HG02981 (cell line): ENCODE results near the gene OPN4.

Experiments used
- ATAC-seq: cut with Tn5 transposase; IDR thresholded peaks from one replicate; pipeline ENCODE4 v1.9.1; 2021; ENCODE audit warnings: mild to moderate bottlenecking, moderate library complexity; ENCODE audit not compliant: unreplicated experiment

OPN4 gene

GRCh38 chr10:86661161-86662025 lies 7.0 kb downstream of the OPN4 start:
- ATAC-seq, result no peak

GRCh38 chr10:86662186-86663045 lies 8.1 kb downstream of the OPN4 start:
- no peak for ATAC-seq

- ATAC-seq, result no peak
Observed at GRCh38 chr10:86663046-86663345, 8.6 kb downstream of the OPN4 start.

GRCh38 chr10:86663576-86664339 lies 9.4 kb downstream of the OPN4 start:
- ATAC-seq, result no peak

GRCh38 chr10:86664341-86665217 lies 10.2 kb downstream of the OPN4 start:
- ATAC-seq, result no peak

- no peak for ATAC-seq
Observed at GRCh38 chr10:86665218-86665607, 10.9 kb downstream of the OPN4 start.

- no peak for ATAC-seq
Observed at GRCh38 chr10:86665868-86666267, 11.5 kb downstream of the OPN4 start.

GRCh38 chr10:86666538-86666937 lies 12.2 kb downstream of the OPN4 start:
- no peak for ATAC-seq

GRCh38 chr10:86667421-86668181 lies 13.3 kb downstream of the OPN4 start:
- no peak for ATAC-seq

- ATAC-seq, result no peak
Observed at GRCh38 chr10:86668297-86669165, 14.2 kb downstream of the OPN4 start, which contains the start of gene LDB3. Gene LDB3, plus strand, starts transcription at chr10:86668511. Its CDS starts 181 bp downstream, at chr10:86668692.

GRCh38 chr10:86670290-86670811 lies 16.0 kb downstream of the OPN4 start:
- ATAC-seq, result no peak

- ATAC-seq, result no peak
Observed at GRCh38 chr10:86670876-86671275, 16.5 kb downstream of the OPN4 start.

GRCh38 chr10:86671419-86671818 lies 17.1 kb downstream of the OPN4 start:
- ATAC-seq, result no peak

- no peak for ATAC-seq
Observed at GRCh38 chr10:86671985-86672710, 17.8 kb downstream of the OPN4 start.

GRCh38 chr10:86673216-86673826 lies 19.0 kb downstream of the OPN4 start:
- no peak for ATAC-seq

GRCh38 chr10:86673827-86674581 lies 19.7 kb downstream of the OPN4 start:
- no peak for ATAC-seq

- no peak for ATAC-seq
Observed at GRCh38 chr10:86674912-86675311, 20.6 kb downstream of the OPN4 start.
